GM21526 (cell line): Measurements from ENCODE around the gene VEGFD.
"Not testable (repeated sequence)": the region's sequence is repeated elsewhere in the genome, so short reads cannot be mapped to it uniquely, and the experiment has no call there.

ENCODE experiments used
- ATAC-seq: cut with Tn5 transposase; IDR thresholded peaks from one replicate; pipeline ENCODE4 v1.9.1; 2021; ENCODE audit warnings: moderate library complexity; ENCODE audit not compliant: unreplicated experiment, low FRiP score

VEGFD gene

GRCh38 chrX:15314472-15314871 is 69.7 kb downstream of the VEGFD start:
- ATAC-seq, result no peak

- no peak for ATAC-seq
These were observed 73.1 kb downstream of the VEGFD start for GRCh38 chrX:15311119-15311518.

GRCh38 chrX:15310117-15310516 is 74.1 kb downstream of the VEGFD start:
- ATAC-seq, result no peak

- ATAC-seq, result not testable (repeated sequence)
These were observed 78.3 kb downstream of the VEGFD start for GRCh38 chrX:15305899-15306298.

GRCh38 chrX:15301924-15302323 is 82.3 kb downstream of the VEGFD start:
- no peak for ATAC-seq

GRCh38 chrX:15299941-15300851 is 84.0 kb downstream of the VEGFD start:
- no peak for ATAC-seq

GRCh38 chrX:15298780-15299179 is 85.4 kb downstream of the VEGFD start:
- ATAC-seq, result no peak

- ATAC-seq, result no peak
These were observed 86.0 kb downstream of the VEGFD start for GRCh38 chrX:15298201-15298600.
